HCT116 (cell line): ENCODE results near the gene KCNK4. TPM values are rescaled to one million over a fixed set of nuclear protein-coding genes. Genes with fewer than 3 reads are reported as not detected.

Experiments
- ATAC-seq: fragments of 200-7000 bp; cut with Tn5 transposase; 2 replicates; pipeline ENCODE4 v1.9.1; 2020; ENCODE audit warnings: mild to moderate bottlenecking, moderate library complexity
- BruUV-seq: library from RNA; stranded (reverse); fragments of 400-500 nt; replicated peaks from 2 replicates; lab custom pipeline; 2021; lab: Mats Ljungman, UMichigan
- CTCF ChIA-PET: fragments of 300-600 bp; sonication (Branson Sonifier 250); formaldehyde crosslinking; loops from one replicate; lab custom pipeline; 2021; ENCODE audit warnings: antibody characterized with exemption; lab: Charles Lee
- POLR2A ChIA-PET: fragments of 300-600, 350-600 bp; sonication (Branson Sonifier 250); formaldehyde crosslinking; loops from one replicate; lab custom pipeline; 2021; ENCODE audit warnings: antibody characterized with exemption; lab: Charles Lee
- RAD21 ChIA-PET, 2 experiments: fragments of 300-600 bp; sonication (Branson Sonifier 250); formaldehyde crosslinking; loops; one replicate each; lab custom pipeline; 2023; ENCODE audit warnings: low total read pairs in 2 of 2; ENCODE audit not compliant: uncharacterized antibody in 2 of 2, unreplicated experiment in 2 of 2, low non-redundant PET in 1 of 2; lab: Charles Lee
- DNase-seq: peaks from one replicate; pipeline ENCODE4 v3.0.0-alpha.2; 2010; ENCODE audit warnings: low read depth, low spot score
- H2AFZ ChIP-seq: fragments of 200-600 bp; shearing (Covaris generic), sonication (generic); 2 replicates; pipeline ENCODE4 v1.6.1; 2017; ENCODE audit warnings: low read depth, mixed run types, mixed read lengths, antibody characterized with exemption, low read length; ENCODE audit not compliant: poor library complexity, severe bottlenecking
- H3K27ac ChIP-seq: 2 replicates; pipeline ENCODE4 v1.5.1; 2012; ENCODE audit warnings: low read depth, low read length
- H3K27me3 ChIP-seq: fragments of 200-600 bp; sonication (generic); 2 replicates; pipeline ENCODE4 v1.6.1; 2016; ENCODE audit warnings: mixed run types, low read length, mixed read lengths; ENCODE audit not compliant: insufficient read depth
- H3K36me3 ChIP-seq, 2 experiments: fragments of 200-500 bp in 1 of 2; fragments of 200-600 bp in 1 of 2; sonication (Bioruptor generic) in 1 of 2; sonication (generic) in 1 of 2; 2 replicates each; pipeline versions ENCODE4 v1.5.1 to v1.6.1; 2014 to 2016; ENCODE audit warnings: low read length in 2 of 2, inconsistent platforms in 1 of 2, mixed read lengths in 1 of 2, mixed run types in 1 of 2; ENCODE audit not compliant: insufficient read depth in 2 of 2, control insufficient read depth in 1 of 2
- H3K4me1 ChIP-seq, 2 experiments: fragments of 200-600 bp in 1 of 2; sonication (generic) in 1 of 2; 2 replicates each; pipeline versions ENCODE4 v1.5.1 to v1.6.1; 2012 to 2017; ENCODE audit warnings: low read length in 2 of 2, inconsistent platforms in 1 of 2, mild to moderate bottlenecking in 1 of 2, mixed read lengths in 1 of 2, mixed run types in 1 of 2, moderate library complexity in 1 of 2; ENCODE audit not compliant: insufficient read depth in 2 of 2, control insufficient read depth in 1 of 2
- H3K4me2 ChIP-seq: fragments of 200-600 bp; sonication (generic); 2 replicates; pipeline ENCODE4 v1.6.1; 2017; ENCODE audit warnings: mixed run types, low read length, mixed read lengths
- H3K4me3 ChIP-seq, 2 experiments: fragments of 200-600 bp in 1 of 2; sonication (generic) in 1 of 2; replicated peaks in 1 of 2; 2 replicates each; pipeline ENCODE4 v1.5.1; 2011 to 2016; ENCODE audit warnings: low read length in 2 of 2, control low read depth in 1 of 2, low read depth in 1 of 2, mild to moderate bottlenecking in 1 of 2, mixed read lengths in 1 of 2, mixed run types in 1 of 2
- H3K79me2 ChIP-seq: fragments of 200-600 bp; sonication (generic); 2 replicates; pipeline ENCODE4 v1.6.1; 2017; ENCODE audit warnings: mild to moderate bottlenecking, mixed run types, low read length, moderate library complexity, mixed read lengths; ENCODE audit not compliant: insufficient read depth
- H3K9ac ChIP-seq: fragments of 200-600 bp; sonication (generic); 2 replicates; pipeline ENCODE4 v1.6.1; 2016; ENCODE audit warnings: low read length, mixed read lengths
- H3K9me2 ChIP-seq: fragments of 200-600 bp; sonication (generic), shearing (Covaris generic); 2 replicates; pipeline ENCODE4 v1.6.1; 2017; ENCODE audit warnings: mixed run types, mild to moderate bottlenecking, moderate library complexity; ENCODE audit not compliant: insufficient read depth
- H3K9me3 ChIP-seq, 2 experiments: fragments of 200-500 bp in 1 of 2; fragments of 200-600 bp in 1 of 2; sonication (Bioruptor generic) in 1 of 2; sonication (generic) in 1 of 2; 2 replicates each; pipeline ENCODE4 v1.6.1; 2014 to 2017; ENCODE audit warnings: low read length in 2 of 2, mixed read lengths in 2 of 2, inconsistent platforms in 1 of 2, low read depth in 1 of 2, mild to moderate bottlenecking in 1 of 2, mixed run types in 1 of 2, moderate library complexity in 1 of 2; ENCODE audit not compliant: control insufficient read depth in 1 of 2, insufficient read depth in 1 of 2
- H4K20me1 ChIP-seq: fragments of 200-600 bp; sonication (generic), shearing (Covaris generic); 2 replicates; pipeline ENCODE4 v1.6.1; 2017; ENCODE audit warnings: mixed run types, mild to moderate bottlenecking, moderate library complexity; ENCODE audit not compliant: insufficient read depth
- ATF3 ChIP-seq: IDR thresholded peaks from 2 replicates; pipeline ENCODE4 v1.6.1; 2012
- CBX3 ChIP-seq: IDR thresholded peaks from 2 replicates; pipeline ENCODE4 v1.6.1; 2012; ENCODE audit warnings: low read depth
- CEBPB ChIP-seq: IDR thresholded peaks from 2 replicates; pipeline ENCODE4 v1.6.1; 2012; ENCODE audit warnings: low read depth
- CTCF ChIP-seq, 3 experiments: fragments of 200-600 bp in 1 of 3; sonication (generic) in 1 of 3; IDR thresholded peaks in 2 of 3; conservative IDR thresholded peaks in 1 of 3; 2 replicates each; pipeline ENCODE4 v1.5.1; 2012 to 2017; ENCODE audit warnings: low read depth in 2 of 3, low read length in 2 of 3, antibody characterized with exemption in 1 of 3, borderline replicate concordance in 1 of 3, control low read depth in 1 of 3, mild to moderate bottlenecking in 1 of 3, mixed read lengths in 1 of 3, mixed run types in 1 of 3, moderate library complexity in 1 of 3; ENCODE audit not compliant: insufficient read depth in 1 of 3
- EGR1 ChIP-seq: IDR thresholded peaks from 2 replicates; pipeline ENCODE4 v1.6.1; 2012; ENCODE audit warnings: low read depth
- ELF1 ChIP-seq: IDR thresholded peaks from 2 replicates; pipeline ENCODE4 v1.6.1; 2012; ENCODE audit warnings: low read depth, borderline replicate concordance
- EZH2 ChIP-seq: fragments of 200-600 bp; sonication (generic); IDR thresholded peaks from 2 replicates; pipeline ENCODE4 v1.6.1; 2017; ENCODE audit warnings: antibody characterized with exemption, mixed run types
- EZH2phosphoT487 ChIP-seq: fragments of 200-600 bp; IDR thresholded peaks from 2 replicates; pipeline ENCODE4 v1.6.1; 2018; ENCODE audit warnings: antibody characterized with exemption, borderline replicate concordance
- JUND ChIP-seq: IDR thresholded peaks from 2 replicates; pipeline ENCODE4 v1.6.1; 2012
- MAX ChIP-seq: IDR thresholded peaks from 2 replicates; pipeline ENCODE4 v1.6.1; 2012
- POLR2A ChIP-seq: IDR thresholded peaks from 2 replicates; pipeline ENCODE4 v1.7.0; 2011; ENCODE audit warnings: borderline replicate concordance; ENCODE audit not compliant: insufficient read depth, insufficient read length; ENCODE audit errors: extremely low read depth
- POLR2AphosphoS5 ChIP-seq: IDR thresholded peaks from 2 replicates; pipeline ENCODE4 v1.6.1; 2011; ENCODE audit warnings: mild to moderate bottlenecking, low read depth, low read length, moderate library complexity
- RAD21 ChIP-seq: IDR thresholded peaks from 2 replicates; pipeline ENCODE4 v1.6.1; 2012; ENCODE audit warnings: low read depth, mild to moderate bottlenecking
- SIN3A ChIP-seq: IDR thresholded peaks from 2 replicates; pipeline ENCODE4 v1.6.1; 2012; ENCODE audit warnings: low read depth
- SP1 ChIP-seq: IDR thresholded peaks from 2 replicates; pipeline ENCODE4 v1.6.1; 2012; ENCODE audit warnings: low read depth
- TCF7L2 ChIP-seq: IDR thresholded peaks from 2 replicates; pipeline ENCODE4 v1.7.0; 2011; ENCODE audit warnings: borderline replicate concordance, inconsistent platforms; ENCODE audit not compliant: insufficient read depth, insufficient read length; ENCODE audit errors: extremely low read depth
- ZFX ChIP-seq: fragments of 450-650 bp; IDR thresholded peaks from 2 replicates; pipeline ENCODE4 v1.6.1; 2017
- intact Hi-C: fragments of 100-400 bp; cut with micrococcal nuclease; formaldehyde crosslinking; loops from 2 replicates; pipeline ENCODE4 v1.10.0; 2022
- total RNA-seq: library from RNA; stranded (reverse); gene quantifications from one replicate; pipeline ENCODE4 v1.2.1, GENCODE V29; 2021; ENCODE audit not compliant: unreplicated experiment
- TF ChIP-seq, protein P1 (sequence below): IDR thresholded peaks from 2 replicates; pipeline ENCODE4 v1.6.1; 2012; ENCODE audit warnings: low read depth
- TF ChIP-seq, protein P2 (sequence below): IDR thresholded peaks from 2 replicates; pipeline ENCODE4 v1.6.1; 2011; ENCODE audit warnings: mild to moderate bottlenecking, low read length, moderate library complexity; ENCODE audit not compliant: insufficient replicate concordance; ENCODE audit errors: extremely low read depth

KCNK4 gene
- total RNA-seq, 1 experiment from 2014 or later, result not detected

- RAD21 ChIA-PET, result interaction anchor here in 1 of 2 experiments (0.8 kb wide), 1 partner anchor 43 kb away, joined by 3 read pairs; no protein-coding TSS in a partner anchor
- Histone ChIP-seq H3K9ac (peak overlapping the region; percentile 80), H3K36me3 (0 out of 4 replicates have a peak, but pooled peaks cover 2 to 9% of the 10 kb centered on the region in 2 experiments), H3K27me3 (no peaks in the 10 kb centered on the region), H3K4me1 (peaks cover 18 to 31% of the 10 kb centered on the region in 2 experiments; a peak in 3 of 4 replicates), H3K9me2 (no peaks in the 10 kb centered on the region), H4K20me1 (no peaks in the 10 kb centered on the region), H2AFZ (no peak overlapping the region), H3K4me3 (peak overlapping the region; percentile 72 to 98), H3K79me2 (peaks cover 8% of the 10 kb centered on the region; the same call in 1 of the 2 replicates), H3K27ac (peak overlapping the region; percentile 95), H3K9me3 (no peaks in the 10 kb centered on the region), H3K4me2 (peak overlapping the region; percentile 91)
- POLR2A ChIA-PET, result interaction anchor here (0.8 to 3.9 kb wide), 18 partner anchors 12 to 103 kb away, joined by 3 to 29 read pairs (median 4); partner anchors contain the start of genes BAD, ESRRA, FKBP2 and GPR137
- intact Hi-C loops, result loop anchor here (1.0 to 2.0 kb wide), 2 partner anchors 32 to 65 kb away; no protein-coding TSS in a partner anchor
- peak; percentile 99 for DNase-seq
- CTCF ChIA-PET, result interaction anchor here (0.7 to 2.5 kb wide), 10 partner anchors 18 to 87 kb away, joined by 3 to 11 read pairs (median 4); partner anchors contain the start of genes PRDX5 and TRMT112
- ATAC-seq, result peak; percentile 83
- TSS peak; percentile 65 for BruUV-seq
- TF ChIP-seq CBX3, result no peak
- TF ChIP-seq TCF7L2, result peak; percentile 35
- no peak for TF ChIP-seq EGR1
- TF ChIP-seq SIN3A, result no peak
- no peak for TF ChIP-seq JUND
- no peak for TF ChIP-seq EZH2phosphoT487
- TF ChIP-seq POLR2AphosphoS5, result peak; percentile 87
- TF ChIP-seq, protein P1, sequence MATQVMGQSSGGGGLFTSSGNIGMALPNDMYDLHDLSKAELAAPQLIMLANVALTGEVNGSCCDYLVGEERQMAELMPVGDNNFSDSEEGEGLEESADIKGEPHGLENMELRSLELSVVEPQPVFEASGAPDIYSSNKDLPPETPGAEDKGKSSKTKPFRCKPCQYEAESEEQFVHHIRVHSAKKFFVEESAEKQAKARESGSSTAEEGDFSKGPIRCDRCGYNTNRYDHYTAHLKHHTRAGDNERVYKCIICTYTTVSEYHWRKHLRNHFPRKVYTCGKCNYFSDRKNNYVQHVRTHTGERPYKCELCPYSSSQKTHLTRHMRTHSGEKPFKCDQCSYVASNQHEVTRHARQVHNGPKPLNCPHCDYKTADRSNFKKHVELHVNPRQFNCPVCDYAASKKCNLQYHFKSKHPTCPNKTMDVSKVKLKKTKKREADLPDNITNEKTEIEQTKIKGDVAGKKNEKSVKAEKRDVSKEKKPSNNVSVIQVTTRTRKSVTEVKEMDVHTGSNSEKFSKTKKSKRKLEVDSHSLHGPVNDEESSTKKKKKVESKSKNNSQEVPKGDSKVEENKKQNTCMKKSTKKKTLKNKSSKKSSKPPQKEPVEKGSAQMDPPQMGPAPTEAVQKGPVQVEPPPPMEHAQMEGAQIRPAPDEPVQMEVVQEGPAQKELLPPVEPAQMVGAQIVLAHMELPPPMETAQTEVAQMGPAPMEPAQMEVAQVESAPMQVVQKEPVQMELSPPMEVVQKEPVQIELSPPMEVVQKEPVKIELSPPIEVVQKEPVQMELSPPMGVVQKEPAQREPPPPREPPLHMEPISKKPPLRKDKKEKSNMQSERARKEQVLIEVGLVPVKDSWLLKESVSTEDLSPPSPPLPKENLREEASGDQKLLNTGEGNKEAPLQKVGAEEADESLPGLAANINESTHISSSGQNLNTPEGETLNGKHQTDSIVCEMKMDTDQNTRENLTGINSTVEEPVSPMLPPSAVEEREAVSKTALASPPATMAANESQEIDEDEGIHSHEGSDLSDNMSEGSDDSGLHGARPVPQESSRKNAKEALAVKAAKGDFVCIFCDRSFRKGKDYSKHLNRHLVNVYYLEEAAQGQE, result no peak
- peak; percentile 34; the same call in 1 of the 2 replicates for TF ChIP-seq ZFX
- TF ChIP-seq, protein P2, sequence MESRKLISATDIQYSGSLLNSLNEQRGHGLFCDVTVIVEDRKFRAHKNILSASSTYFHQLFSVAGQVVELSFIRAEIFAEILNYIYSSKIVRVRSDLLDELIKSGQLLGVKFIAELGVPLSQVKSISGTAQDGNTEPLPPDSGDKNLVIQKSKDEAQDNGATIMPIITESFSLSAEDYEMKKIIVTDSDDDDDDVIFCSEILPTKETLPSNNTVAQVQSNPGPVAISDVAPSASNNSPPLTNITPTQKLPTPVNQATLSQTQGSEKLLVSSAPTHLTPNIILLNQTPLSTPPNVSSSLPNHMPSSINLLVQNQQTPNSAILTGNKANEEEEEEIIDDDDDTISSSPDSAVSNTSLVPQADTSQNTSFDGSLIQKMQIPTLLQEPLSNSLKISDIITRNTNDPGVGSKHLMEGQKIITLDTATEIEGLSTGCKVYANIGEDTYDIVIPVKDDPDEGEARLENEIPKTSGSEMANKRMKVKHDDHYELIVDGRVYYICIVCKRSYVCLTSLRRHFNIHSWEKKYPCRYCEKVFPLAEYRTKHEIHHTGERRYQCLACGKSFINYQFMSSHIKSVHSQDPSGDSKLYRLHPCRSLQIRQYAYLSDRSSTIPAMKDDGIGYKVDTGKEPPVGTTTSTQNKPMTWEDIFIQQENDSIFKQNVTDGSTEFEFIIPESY, result peak; percentile 65
- no peak for TF ChIP-seq ELF1
- no peak for TF ChIP-seq SP1
- no peak for TF ChIP-seq CTCF (IDR thresholded peaks at IDR 0.05 in 2 of 3, conservative IDR thresholded peaks at IDR 0.05 in 1 of 3; ENCODE audit: borderline replicate concordance in 1 of 3, insufficient read depth in 1 of 3, low read depth in 2 of 3, low read length in 2 of 3)
- TF ChIP-seq POLR2A, result peak; percentile 14
- no peak for TF ChIP-seq CEBPB
- no peak for TF ChIP-seq MAX
- no peak for TF ChIP-seq EZH2
- TF ChIP-seq ATF3, result no peak
- TF ChIP-seq RAD21, result no peak
These were observed 21.4 kb upstream of the KCNK4 start for GRCh38 chr11:64269540-64270220.
